ENCODE data around the gene RPS27L. TPM values are rescaled to one million over a fixed set of nuclear protein-coding genes. Genes with fewer than 3 reads are reported as not detected.

The RPS27L gene
- total and polyA plus RNA-seq, 9 of the 15 experiments (the other 6 are each of a cell fraction or from before 2014, with no cell fraction given), result 72.2 to 382 (median 116) TPM

- no peak for TF ChIP-seq PBX2 (CRISPR knock-in tag; IDR thresholded peaks at IDR 0.05; ENCODE audit: low read depth)
- TF ChIP-seq PBX2 (tag; conservative IDR thresholded peaks at IDR 0.05; ENCODE audit: low read depth), result peak; percentile 25; the same call in 1 of the 2 replicates
- peak; percentile 62 for TF ChIP-seq NFE2 (IDR thresholded peaks at IDR 0.05; ENCODE audit: low read depth)
- no peak for TF ChIP-seq ZBTB9 (CRISPR knock-in tag; IDR thresholded peaks at IDR 0.05)
- TF ChIP-seq STAT5A (IDR thresholded peaks at IDR 0.05; ENCODE audit: borderline replicate concordance, low read length), result 0 out of 2 replicates have a peak, but pooled peaks have one; percentile 19
- peak; percentile 51; the same call in 1 of the 2 replicates for TF ChIP-seq ADNP (tag; IDR thresholded peaks at IDR 0.05)
- no peak for TF ChIP-seq ZBTB1 (CRISPR knock-in tag; IDR thresholded peaks at IDR 0.05; ENCODE audit: borderline replicate concordance, low read depth)
- peak; percentile 87 for TF ChIP-seq MAFG (tag; conservative IDR thresholded peaks at IDR 0.05)
- no peak for TF ChIP-seq ZNF507 (tag; conservative IDR thresholded peaks at IDR 0.05)
- TF ChIP-seq ELF4 (CRISPR knock-in tag; IDR thresholded peaks at IDR 0.05), result no peak
- no peak for TF ChIP-seq PHB (CRISPR knock-in tag; IDR thresholded peaks at IDR 0.05)
- no peak for TF ChIP-seq ZNF280B (CRISPR knock-in tag; IDR thresholded peaks at IDR 0.05)
- TF ChIP-seq TAF1 (IDR thresholded peaks at IDR 0.05; ENCODE audit: control insufficient read depth, extremely low read depth, insufficient read depth, low read length, severe bottlenecking), result no peak
- peak; percentile 17; the same call in 1 of the 2 replicates for TF ChIP-seq MYC (IDR thresholded peaks at IDR 0.05; ENCODE audit: low read depth, low read length)
- TF ChIP-seq MYC (CRISPR knock-in tag; IDR thresholded peaks at IDR 0.05; ENCODE audit: borderline replicate concordance, low read depth), result no peak
- TF ChIP-seq RBFOX2 (IDR thresholded peaks at IDR 0.05; ENCODE audit: low read depth, low read length), result no peak
- TF ChIP-seq SIN3A (IDR thresholded peaks at IDR 0.05; ENCODE audit: borderline replicate concordance in 2 of 2, control insufficient read depth in 1 of 2, low read depth in 2 of 2, low read length in 2 of 2), result no peak
- TF ChIP-seq HNRNPUL1 (IDR thresholded peaks at IDR 0.05; ENCODE audit: low read length), result no peak
These were observed 43.4 kb upstream of the RPS27L start (continued) for GRCh38 chr15:63200464-63201249.

Measured in K562 (cell line).